Neural crest cell (in vitro differentiated cells): ENCODE data around the gene AMOTL1. TPM values are rescaled to one million over a fixed set of nuclear protein-coding genes. Genes with fewer than 3 reads are reported as not detected.
"Not testable (repeated sequence)": the region's sequence is repeated elsewhere in the genome, so short reads cannot be mapped to it uniquely, and the experiment has no call there.

Experiments used
- DNase-seq: peaks from one replicate; pipeline ENCODE4 v3.0.0; 2021; ENCODE audit warnings: low read depth, mixed read lengths, low spot score
- H3K27ac Mint-ChIP-seq: one replicate; pipeline ENCODE4 v1.8.0; 2021; ENCODE audit warnings: mild to moderate bottlenecking, mixed read lengths; ENCODE audit not compliant: unreplicated experiment
- H3K27me3 Mint-ChIP-seq: 2 replicates; pipeline ENCODE4 v1.8.0; 2021; ENCODE audit warnings: low read depth, mild to moderate bottlenecking, mixed read lengths
- H3K36me3 Mint-ChIP-seq: 2 replicates; pipeline ENCODE4 v1.8.0; 2021; ENCODE audit warnings: low read depth, mild to moderate bottlenecking, mixed read lengths
- H3K4me1 Mint-ChIP-seq: 2 replicates; pipeline ENCODE4 v1.8.0; 2021; ENCODE audit warnings: mixed read lengths
- H3K4me3 Mint-ChIP-seq: one replicate; pipeline ENCODE4 v1.8.0; 2021; ENCODE audit warnings: mild to moderate bottlenecking, mixed read lengths
- H3K9me3 Mint-ChIP-seq: 2 replicates; pipeline ENCODE4 v1.8.0; 2021; ENCODE audit warnings: mixed read lengths
- CTCF ChIP-seq: fragments of 200-600 bp; sonication (generic); conservative IDR thresholded peaks from 2 replicates; pipeline ENCODE4 v1.5.0; 2021; ENCODE audit warnings: antibody characterized with exemption, mild to moderate bottlenecking
- total RNA-seq: library from RNA; stranded (reverse); gene quantifications from 2 replicates; pipeline ENCODE4 v1.2.1, GENCODE V29; 2021

Gene AMOTL1
- total RNA-seq, 1 donor from 2014 or later, result 67.5 TPM

DNA sequence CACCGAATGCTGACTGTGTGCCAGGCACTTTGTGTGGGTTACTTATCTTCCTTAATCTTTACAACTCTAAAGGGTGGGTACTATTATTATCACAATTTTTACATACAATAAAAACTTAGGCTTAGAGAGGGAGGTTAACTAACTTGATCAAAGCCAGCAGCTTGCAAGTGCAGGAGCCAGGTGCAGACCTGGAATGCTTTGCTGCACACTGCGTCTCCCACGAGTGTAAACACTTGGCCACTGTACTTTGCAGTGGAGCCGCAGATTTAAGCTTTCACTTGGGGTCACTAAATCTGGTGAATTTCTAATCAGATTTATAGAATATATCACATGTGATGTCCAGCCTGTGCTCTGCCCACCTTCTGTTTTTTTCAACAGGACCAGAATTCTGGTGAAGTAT, 36.7 kb downstream of the AMOTL1 start:
- Mint-ChIP-seq H3K27ac (no peak overlapping the region), H3K27me3 (no peaks in the 10 kb centered on the region), H3K4me3 (no peak overlapping the region), H3K4me1 (peaks cover 8% of the 10 kb centered on the region), H3K9me3 (no peaks in the 10 kb centered on the region), H3K36me3 (peaks cover 34% of the 10 kb centered on the region)
- no peak for TF ChIP-seq CTCF
- DNase-seq, result no peak

GRCh38 chr11:94806014-94806413, 37.9 kb downstream of the AMOTL1 start:
- no peak overlapping the region for H3K27ac Mint-ChIP-seq
- TF ChIP-seq CTCF, result no peak
- H3K27me3 Mint-ChIP-seq, result no peaks in the 10 kb centered on the region
- no peak for DNase-seq
- peaks cover 40% of the 10 kb centered on the region for H3K36me3 Mint-ChIP-seq
- H3K4me3 Mint-ChIP-seq, result no peak overlapping the region
- H3K4me1 Mint-ChIP-seq, result peaks cover 8% of the 10 kb centered on the region
- no peaks in the 10 kb centered on the region for H3K9me3 Mint-ChIP-seq

DNA sequence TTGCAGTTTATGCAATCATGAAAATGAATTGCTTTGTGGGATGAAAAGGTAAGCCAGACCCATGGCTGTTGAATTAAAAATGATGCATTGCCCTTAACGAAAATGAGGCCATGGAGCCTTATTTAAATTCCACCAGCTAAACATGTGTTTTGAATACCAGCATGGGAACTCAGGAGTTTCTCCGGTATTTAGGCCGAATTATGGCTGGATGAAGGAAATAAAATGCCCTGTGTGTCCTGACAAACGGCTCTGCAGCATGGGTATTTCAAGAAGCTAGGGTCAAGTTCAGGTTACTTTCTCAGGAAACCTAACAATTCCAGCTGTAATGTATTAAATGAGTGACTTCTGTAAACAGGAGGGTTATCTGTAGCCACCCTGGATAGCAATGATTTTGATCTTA, 38.3 kb downstream of the AMOTL1 start:
- Mint-ChIP-seq H3K36me3 (peaks cover 37% of the 10 kb centered on the region), H3K27me3 (no peaks in the 10 kb centered on the region), H3K4me1 (peaks cover 5% of the 10 kb centered on the region), H3K27ac (no peak overlapping the region), H3K4me3 (no peak overlapping the region), H3K9me3 (no peaks in the 10 kb centered on the region)
- no peak for DNase-seq
- no peak for TF ChIP-seq CTCF

DNA sequence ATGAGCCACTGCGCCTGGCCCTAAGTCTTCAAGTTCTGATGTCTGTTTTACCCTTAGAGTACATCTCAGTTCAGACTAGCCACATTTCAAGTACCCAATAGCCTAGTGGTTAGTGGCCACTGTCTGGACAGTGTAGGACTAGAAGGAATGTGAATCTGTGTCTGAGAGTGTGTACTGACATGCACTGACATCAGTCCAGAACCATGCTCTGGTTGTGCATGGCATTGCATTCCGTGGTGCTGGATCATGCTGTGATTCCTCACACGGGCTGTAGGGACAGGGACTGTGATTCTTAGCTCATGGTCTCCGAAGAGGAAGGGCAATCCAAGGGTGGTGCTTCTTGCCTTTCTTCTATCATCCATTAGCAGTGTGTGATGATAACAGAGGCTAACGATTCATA, 41.1 kb downstream of the AMOTL1 start:
- peaks cover 11% of the 10 kb centered on the region for H3K9me3 Mint-ChIP-seq
- TF ChIP-seq CTCF, result no peak
- H3K4me3 Mint-ChIP-seq, result no peak overlapping the region
- no peaks in the 10 kb centered on the region for H3K4me1 Mint-ChIP-seq
- no peak overlapping the region for H3K27ac Mint-ChIP-seq
- peaks cover 48% of the 10 kb centered on the region for H3K36me3 Mint-ChIP-seq
- DNase-seq, result no peak
- no peaks in the 10 kb centered on the region for H3K27me3 Mint-ChIP-seq

- not testable (repeated sequence) for H3K4me1 Mint-ChIP-seq, DNase-seq, H3K27me3 Mint-ChIP-seq, H3K27ac Mint-ChIP-seq, H3K4me3 Mint-ChIP-seq
- H3K9me3 Mint-ChIP-seq, result peaks cover 21% of the 10 kb centered on the region
- H3K36me3 Mint-ChIP-seq, result peaks cover 63% of the 10 kb centered on the region
These were observed 44.9 kb downstream of the AMOTL1 start for GRCh38 chr11:94812724-94813720.
